Natural killer cell (primary cell): Measurements from ENCODE around the gene SP8. TPM values are rescaled to one million over a fixed set of nuclear protein-coding genes. Genes with fewer than 3 reads are reported as not detected.

ENCODE experiments used
- ATAC-seq, 3 donors: fragments of 150-1000 bp in 2 of 3; fragments of 200-7000 bp in 1 of 3; cut with Tn5 transposase; 1 replicate in 1 of 3; 2 replicates in 2 of 3; pipeline ENCODE4 v1.10.0; 2021; ENCODE audit warnings: mild to moderate bottlenecking in 2 of 3, moderate library complexity in 2 of 3
- DNase-seq, 2 donors: peaks; one replicate each; pipeline versions ENCODE4 v3.0.0 to v3.0.0-alpha.2; 2013 to 2021; ENCODE audit warnings: mixed read lengths in 1 of 2
- H3K27ac ChIP-seq: one replicate; pipeline ENCODE4 v1.5.1; 2013; ENCODE audit warnings: mild to moderate bottlenecking, low read length
- H3K27me3 ChIP-seq: one replicate; pipeline ENCODE4 v1.6.1; 2013; ENCODE audit warnings: low read length; ENCODE audit not compliant: control insufficient read depth, insufficient read depth
- H3K36me3 ChIP-seq: one replicate; pipeline ENCODE4 v1.6.1; 2013; ENCODE audit warnings: low read length; ENCODE audit not compliant: control insufficient read depth, insufficient read depth
- H3K4me1 ChIP-seq: one replicate; pipeline ENCODE4 v1.6.1; 2013; ENCODE audit warnings: low read length; ENCODE audit not compliant: control insufficient read depth, insufficient read depth
- H3K4me3 ChIP-seq: one replicate; pipeline ENCODE4 v1.5.1; 2013; ENCODE audit warnings: low read length
- H3K9me3 ChIP-seq: one replicate; pipeline ENCODE4 v1.6.1; 2013; ENCODE audit warnings: low read length; ENCODE audit not compliant: control insufficient read depth, insufficient read depth
- H3K27ac Mint-ChIP-seq, 2 donors: one replicate each; pipeline ENCODE4 v1.8.0; 2022; ENCODE audit warnings: mild to moderate bottlenecking in 2 of 2, mixed read lengths in 2 of 2, moderate library complexity in 1 of 2
- H3K27me3 Mint-ChIP-seq, 2 donors: one replicate each; pipeline ENCODE4 v1.8.0; 2022; ENCODE audit warnings: low read depth in 2 of 2, mixed read lengths in 2 of 2
- H3K36me3 Mint-ChIP-seq: one replicate; pipeline ENCODE4 v1.8.0; 2022; ENCODE audit warnings: mixed read lengths
- H3K4me1 Mint-ChIP-seq, 2 donors: one replicate each; pipeline ENCODE4 v1.8.0; 2022; ENCODE audit warnings: mixed read lengths in 2 of 2
- H3K4me3 Mint-ChIP-seq: one replicate; pipeline ENCODE4 v1.8.0; 2022; ENCODE audit warnings: mild to moderate bottlenecking, moderate library complexity, mixed read lengths
- H3K9me3 Mint-ChIP-seq, 2 donors: one replicate each; pipeline ENCODE4 v1.8.0; 2022; ENCODE audit warnings: mixed read lengths in 2 of 2
- WGBS: methylation state at CpG from one replicate; pipeline ENCODE4 v1.1.7; 2013; ENCODE audit warnings: missing lambda C conversion rate; ENCODE audit not compliant: insufficient coverage; 5-methylcytosine and 5-hydroxymethylcytosine counted together
- intact Hi-C: fragments of 100-400 bp; cut with micrococcal nuclease; formaldehyde crosslinking; loops from one replicate; pipeline ENCODE4 v1.14.2; 2022
- total RNA-seq, 4 donors: library from RNA; stranded (reverse); fragments of 120-200 nt in 1 of 4; gene quantifications; one replicate each; pipeline versions ENCODE4 v1.2.3 to v1.2.4, GENCODE V29; 2013 to 2022
- TF ChIP-seq, protein P1 (sequence below): fragments of 200-600 bp; IDR thresholded peaks from one replicate; pipeline ENCODE4 v1.8.0; 2022; ENCODE audit warnings: antibody characterized with exemption

SP8 gene
- total RNA-seq, 3 donors from 2014 or later (not counting 1 experiment from before 2014, with no cell fraction given), result not detected

DNA sequence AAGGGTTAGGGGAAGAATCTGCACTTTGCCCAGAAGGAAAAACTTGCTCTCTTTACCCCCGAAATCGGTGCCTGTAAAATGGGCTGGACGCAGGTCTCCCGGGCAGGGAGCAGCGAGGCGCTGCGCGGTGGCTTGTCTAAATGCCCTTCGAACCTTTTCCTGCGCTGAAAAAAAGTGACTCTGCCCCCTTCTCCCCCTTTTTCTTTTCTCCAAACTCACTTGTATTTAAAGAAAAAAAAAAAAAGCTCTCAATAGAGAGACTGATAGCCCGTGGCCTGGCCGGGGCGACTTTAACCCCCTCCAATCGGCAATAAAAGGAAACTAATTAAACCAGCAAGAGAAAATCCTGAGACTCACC is 286 bp downstream of the SP8 start:
- H3K9me3 Mint-ChIP-seq, result peaks cover 6 to 12% of the 10 kb centered on the region in 2 donors
- DNase-seq (no peak), ATAC-seq (no peak)
- H3K27ac Mint-ChIP-seq, result no peak overlapping the region
- H3K4me3 Mint-ChIP-seq, result peak overlapping the region; percentile 83
- H3K27ac ChIP-seq, result no peak overlapping the region
- no peaks in the 10 kb centered on the region for H3K36me3 ChIP-seq
- peaks cover 70% of the 10 kb centered on the region for H3K27me3 ChIP-seq
- intact Hi-C loops, result no loop called here
- 5% methylated on average over 13 of the region's 14 CpGs for WGBS
- H3K36me3 Mint-ChIP-seq, result peaks cover 28% of the 10 kb centered on the region
- peaks cover 7% of the 10 kb centered on the region for H3K9me3 ChIP-seq
- peaks cover 17% of the 10 kb centered on the region for H3K4me1 ChIP-seq
- TF ChIP-seq, protein P1, sequence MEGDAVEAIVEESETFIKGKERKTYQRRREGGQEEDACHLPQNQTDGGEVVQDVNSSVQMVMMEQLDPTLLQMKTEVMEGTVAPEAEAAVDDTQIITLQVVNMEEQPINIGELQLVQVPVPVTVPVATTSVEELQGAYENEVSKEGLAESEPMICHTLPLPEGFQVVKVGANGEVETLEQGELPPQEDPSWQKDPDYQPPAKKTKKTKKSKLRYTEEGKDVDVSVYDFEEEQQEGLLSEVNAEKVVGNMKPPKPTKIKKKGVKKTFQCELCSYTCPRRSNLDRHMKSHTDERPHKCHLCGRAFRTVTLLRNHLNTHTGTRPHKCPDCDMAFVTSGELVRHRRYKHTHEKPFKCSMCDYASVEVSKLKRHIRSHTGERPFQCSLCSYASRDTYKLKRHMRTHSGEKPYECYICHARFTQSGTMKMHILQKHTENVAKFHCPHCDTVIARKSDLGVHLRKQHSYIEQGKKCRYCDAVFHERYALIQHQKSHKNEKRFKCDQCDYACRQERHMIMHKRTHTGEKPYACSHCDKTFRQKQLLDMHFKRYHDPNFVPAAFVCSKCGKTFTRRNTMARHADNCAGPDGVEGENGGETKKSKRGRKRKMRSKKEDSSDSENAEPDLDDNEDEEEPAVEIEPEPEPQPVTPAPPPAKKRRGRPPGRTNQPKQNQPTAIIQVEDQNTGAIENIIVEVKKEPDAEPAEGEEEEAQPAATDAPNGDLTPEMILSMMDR, result no peak
- H3K27me3 Mint-ChIP-seq, result peaks cover 63 to 79% of the 10 kb centered on the region in 2 donors
- peak overlapping the region; percentile 5 for H3K4me3 ChIP-seq
- H3K4me1 Mint-ChIP-seq, result peaks cover 17 to 32% of the 10 kb centered on the region in 2 donors

DNA sequence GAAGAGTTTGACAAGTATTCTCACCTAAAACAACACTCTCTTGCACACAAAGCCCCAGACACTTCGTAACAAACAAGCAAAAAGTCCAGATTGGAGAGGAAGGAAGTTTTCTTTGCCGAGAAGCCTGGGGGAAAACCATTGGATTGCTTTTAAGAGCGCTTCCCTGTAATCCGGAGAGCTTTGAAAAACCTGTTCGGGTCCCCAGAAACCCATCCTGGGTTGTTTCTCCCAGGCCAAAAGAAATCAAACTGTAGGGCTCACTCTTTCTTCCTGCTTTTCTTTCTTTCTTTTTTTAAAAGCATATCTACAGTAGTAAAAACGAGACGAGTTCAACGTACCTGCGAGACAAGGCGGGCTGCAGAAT is 655 bp downstream of the SP8 start:
- no peak overlapping the region for H3K27ac ChIP-seq
- TF ChIP-seq, protein P1, result no peak
- peaks cover 62 to 79% of the 10 kb centered on the region in 2 donors for H3K27me3 Mint-ChIP-seq
- peaks cover 17 to 32% of the 10 kb centered on the region in 2 donors for H3K4me1 Mint-ChIP-seq
- 7% methylated on average over 8 of the region's 10 CpGs for WGBS
- ATAC-seq (no peak), DNase-seq (no peak)
- H3K36me3 Mint-ChIP-seq, result peaks cover 24% of the 10 kb centered on the region
- peaks cover 6 to 12% of the 10 kb centered on the region in 2 donors for H3K9me3 Mint-ChIP-seq
- intact Hi-C loops, result no loop called here
- no peak overlapping the region for H3K4me3 ChIP-seq
- no peak overlapping the region for H3K27ac Mint-ChIP-seq
- H3K9me3 ChIP-seq, result peaks cover 7% of the 10 kb centered on the region
- H3K4me3 Mint-ChIP-seq, result peak overlapping the region; percentile 83
- H3K36me3 ChIP-seq, result no peaks in the 10 kb centered on the region
- peaks cover 67% of the 10 kb centered on the region for H3K27me3 ChIP-seq
- H3K4me1 ChIP-seq, result peaks cover 17% of the 10 kb centered on the region

DNA sequence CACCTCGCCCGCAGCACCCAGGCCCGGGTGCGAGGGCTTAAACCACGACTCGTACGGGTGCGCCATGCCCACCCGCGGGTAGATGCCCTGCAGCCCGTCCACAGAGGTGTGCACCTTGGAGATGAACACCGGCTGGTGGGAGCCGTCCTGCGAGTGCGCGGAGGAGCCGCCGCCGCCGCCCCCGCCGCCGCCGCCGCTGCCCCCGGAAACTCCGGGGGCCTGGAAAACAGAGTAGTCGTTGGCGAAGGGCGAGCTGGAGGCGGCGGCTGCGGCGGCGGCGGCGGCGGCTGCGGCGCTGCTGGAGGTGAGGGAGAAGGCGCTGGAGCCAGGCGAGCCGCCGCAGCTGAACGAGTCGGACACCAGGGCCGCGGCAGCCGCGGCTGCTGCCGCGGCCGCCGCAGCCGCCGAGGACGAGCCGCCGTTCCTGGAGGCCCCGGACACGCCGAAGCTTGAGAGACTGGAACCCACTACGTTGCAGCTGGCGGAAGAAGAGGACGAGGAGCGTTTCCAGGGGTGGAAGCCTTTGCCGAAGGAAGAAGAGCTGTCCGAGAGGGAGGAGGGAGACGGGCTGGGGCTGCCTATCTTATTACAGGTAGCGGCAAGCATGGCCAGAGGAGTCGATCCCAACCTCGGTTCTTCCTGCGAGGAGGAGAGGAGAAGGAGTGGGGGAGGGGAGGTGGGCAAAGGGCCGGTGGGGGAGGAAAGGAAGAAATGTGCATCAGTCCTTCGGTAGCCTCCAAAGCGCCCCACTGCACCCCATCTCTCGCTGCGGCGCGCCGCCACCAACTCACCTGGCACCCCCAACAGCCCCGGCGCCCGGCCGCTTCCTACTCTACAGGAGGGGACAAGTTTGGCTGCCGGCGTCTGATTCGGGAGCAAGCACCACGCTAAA is 1.3 kb downstream of the SP8 start:
- peak overlapping the region; percentile 83 for H3K4me3 Mint-ChIP-seq
- H3K27me3 ChIP-seq, result peaks cover 63% of the 10 kb centered on the region
- intact Hi-C loops, result no loop called here

More for the DNA sequence above, 1.3 kb downstream of the SP8 start:
- TF ChIP-seq, protein P1, result no peak
- Mint-ChIP-seq H3K4me1 (peaks cover 17 to 30% of the 10 kb centered on the region in 2 donors), H3K9me3 (peaks cover 6 to 9% of the 10 kb centered on the region in 2 donors), H3K36me3 (peaks cover 20% of the 10 kb centered on the region), H3K27me3 (peaks cover 59 to 80% of the 10 kb centered on the region in 2 donors), H3K27ac (no peak overlapping the region)
- ATAC-seq (no peak), DNase-seq (no peak)
- 2% methylated on average over 88 of the region's 89 CpGs for WGBS
- Histone ChIP-seq H3K4me3 (no peak overlapping the region), H3K9me3 (peaks cover 4% of the 10 kb centered on the region), H3K36me3 (no peaks in the 10 kb centered on the region), H3K4me1 (peaks cover 17% of the 10 kb centered on the region), H3K27ac (no peak overlapping the region)
